Measurements from ENCODE around the gene CCDC148. TPM values are rescaled to one million over a fixed set of nuclear protein-coding genes. Genes with fewer than 3 reads are reported as not detected.

CCDC148 gene
- total and polyA plus RNA-seq, 2 experiments from 2014 or later = 0.64 to 0.86 TPM

DNA sequence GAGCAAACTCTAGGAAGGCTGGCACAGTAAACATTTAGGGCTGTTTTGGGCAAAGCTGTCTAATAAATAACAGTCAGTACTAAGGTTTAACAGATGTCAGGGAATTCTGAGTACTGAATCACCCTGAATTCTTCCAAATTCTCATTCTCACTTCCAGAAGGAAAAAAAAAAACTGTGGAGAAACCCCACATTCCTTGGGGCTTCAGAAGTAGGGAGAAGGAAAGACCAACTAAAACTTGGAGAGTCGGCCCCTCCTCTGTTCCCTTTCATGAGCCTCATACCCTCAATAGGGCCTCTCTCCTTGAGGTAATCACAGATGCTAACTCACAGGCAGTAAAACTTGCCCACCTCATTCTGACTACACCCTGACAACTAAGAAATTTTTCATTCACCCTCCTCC is 62.1 kb downstream of the CCDC148 start:
- in situ Hi-C loops (cut with MboI) = no loop called here
- 62 to 64% methylated on average over 1 of the region's 1 CpG for whole genome bisulfite sequencing, 2 experiments (ENCODE audit: low coverage in 1 of 2, low lambda C conversion rate in 2 of 2, missing lambda C conversion rate in 2 of 2)
- no peaks in the 10 kb centered on the region for H3K36me3 ChIP-seq (ENCODE audit: low read depth)
- H3K4me1 ChIP-seq (ENCODE audit: insufficient read depth) = peaks cover 22% of the 10 kb centered on the region
- H3K27ac ChIP-seq = no peak overlapping the region
- no peak overlapping the region for H3K4me3 ChIP-seq
- no peaks in the 10 kb centered on the region for H3K9me2 ChIP-seq (ENCODE audit: insufficient read depth)
- no peaks in the 10 kb centered on the region for H3K9me3 ChIP-seq (ENCODE audit: low read depth)
- TF ChIP-seq EZH2phosphoT487 (IDR thresholded peaks at IDR 0.05; ENCODE audit: insufficient read depth, low read depth) (no peak), EZH2 (IDR thresholded peaks at IDR 0.05; ENCODE audit: insufficient read depth, poor library complexity, severe bottlenecking) (no peak)
- no peaks in the 10 kb centered on the region for H4K20me1 ChIP-seq (ENCODE audit: insufficient read depth)
- H3K9ac ChIP-seq = no peak overlapping the region
- no peaks in the 10 kb centered on the region for H3K79me2 ChIP-seq (ENCODE audit: insufficient read depth)
- peak overlapping the region; percentile 14 for H3K4me2 ChIP-seq (ENCODE audit: unreplicated experiment)
- H3F3A ChIP-seq (ENCODE audit: insufficient read depth) = no peaks in the 10 kb centered on the region
- H2AFZ ChIP-seq = peak overlapping the region; percentile 19
- peak; percentile 29 for DNase-seq
- no peaks in the 10 kb centered on the region for H3K27me3 ChIP-seq (replicated peaks; ENCODE audit: insufficient read depth)

DNA sequence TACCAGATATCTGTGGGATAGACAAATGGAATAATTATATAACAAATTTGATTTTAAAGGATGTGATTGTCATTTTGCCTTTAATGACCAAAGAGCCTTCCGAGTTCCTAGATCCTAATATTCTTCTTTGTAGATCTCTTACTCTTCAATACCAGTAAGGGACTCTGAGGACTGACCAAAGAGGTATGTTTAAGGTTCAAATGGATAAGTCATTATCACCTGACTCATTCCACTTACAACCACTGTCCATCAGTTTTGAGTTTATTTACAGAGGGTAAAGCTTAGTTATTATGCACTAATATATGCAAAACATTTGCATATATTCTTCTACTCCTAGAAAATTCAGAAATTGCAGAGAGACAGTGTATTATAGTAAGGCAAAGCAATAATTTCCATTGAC is 62.7 kb downstream of the CCDC148 start:
- Histone ChIP-seq H3K4me1 (ENCODE audit: insufficient read depth) (peaks cover 22% of the 10 kb centered on the region), H3K4me3 (no peak overlapping the region), H3K4me2 (ENCODE audit: unreplicated experiment) (no peak overlapping the region), H4K20me1 (ENCODE audit: insufficient read depth) (no peaks in the 10 kb centered on the region), H3K36me3 (ENCODE audit: low read depth) (no peaks in the 10 kb centered on the region), H3K79me2 (ENCODE audit: insufficient read depth) (no peaks in the 10 kb centered on the region), H3K27me3 (replicated peaks; ENCODE audit: insufficient read depth) (no peaks in the 10 kb centered on the region), H2AFZ (no peak overlapping the region), H3K9me2 (ENCODE audit: insufficient read depth) (no peaks in the 10 kb centered on the region), H3F3A (ENCODE audit: insufficient read depth) (no peaks in the 10 kb centered on the region), H3K9me3 (ENCODE audit: low read depth) (no peaks in the 10 kb centered on the region), H3K27ac (no peak overlapping the region), H3K9ac (no peak overlapping the region)
- WGBS, 2 experiments (ENCODE audit: low coverage in 1 of 2, low lambda C conversion rate in 2 of 2, missing lambda C conversion rate in 2 of 2) = 53 to 61% methylated on average over 1 of the region's 1 CpG
- in situ Hi-C loops (cut with MboI) = no loop called here
- TF ChIP-seq EZH2 (IDR thresholded peaks at IDR 0.05; ENCODE audit: insufficient read depth, poor library complexity, severe bottlenecking) (no peak), EZH2phosphoT487 (IDR thresholded peaks at IDR 0.05; ENCODE audit: insufficient read depth, low read depth) (no peak)
- DNase-seq = no peak

DNA sequence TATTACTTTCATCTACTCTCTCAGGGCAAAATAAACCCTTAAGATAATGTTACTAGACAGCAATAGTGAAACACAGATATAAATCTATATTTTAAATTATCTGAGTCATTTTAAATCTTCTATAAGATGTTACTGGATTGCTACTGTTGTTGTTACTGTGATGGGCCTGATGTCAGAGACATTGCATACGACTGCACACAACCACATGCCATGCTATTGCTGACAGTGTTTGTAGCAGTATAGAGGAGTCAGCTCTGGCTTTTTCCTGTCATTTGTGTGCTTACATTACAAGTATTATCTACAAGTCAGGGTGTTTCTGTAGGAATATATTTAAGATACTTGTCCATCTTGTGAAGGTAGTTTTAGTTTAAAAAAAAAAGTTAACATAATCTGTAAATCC is 63.9 kb downstream of the CCDC148 start:
- in situ Hi-C loops (cut with MboI) = no loop called here
- no peaks in the 10 kb centered on the region for H4K20me1 ChIP-seq (ENCODE audit: insufficient read depth)
- no peak overlapping the region for H3K4me3 ChIP-seq
- H3K4me2 ChIP-seq (ENCODE audit: unreplicated experiment) = no peak overlapping the region
- H3K9me3 ChIP-seq (ENCODE audit: low read depth) = no peaks in the 10 kb centered on the region
- peaks cover 22% of the 10 kb centered on the region for H3K4me1 ChIP-seq (ENCODE audit: insufficient read depth)
- 57 to 75% methylated on average over 1 of the region's 1 CpG for WGBS, 2 experiments (ENCODE audit: low coverage in 1 of 2, low lambda C conversion rate in 2 of 2, missing lambda C conversion rate in 2 of 2)
- TF ChIP-seq EZH2phosphoT487 (IDR thresholded peaks at IDR 0.05; ENCODE audit: insufficient read depth, low read depth) (no peak), EZH2 (IDR thresholded peaks at IDR 0.05; ENCODE audit: insufficient read depth, poor library complexity, severe bottlenecking) (no peak)
- H3K27ac ChIP-seq = no peak overlapping the region
- no peaks in the 10 kb centered on the region for H3K79me2 ChIP-seq (ENCODE audit: insufficient read depth)
- DNase-seq = no peak
- H3K9ac ChIP-seq = no peak overlapping the region
- H3K9me2 ChIP-seq (ENCODE audit: insufficient read depth) = no peaks in the 10 kb centered on the region
- no peaks in the 10 kb centered on the region for H3F3A ChIP-seq (ENCODE audit: insufficient read depth)
- no peaks in the 10 kb centered on the region for H3K36me3 ChIP-seq (ENCODE audit: low read depth)
- no peak overlapping the region for H2AFZ ChIP-seq
- no peaks in the 10 kb centered on the region for H3K27me3 ChIP-seq (replicated peaks; ENCODE audit: insufficient read depth)

DNA sequence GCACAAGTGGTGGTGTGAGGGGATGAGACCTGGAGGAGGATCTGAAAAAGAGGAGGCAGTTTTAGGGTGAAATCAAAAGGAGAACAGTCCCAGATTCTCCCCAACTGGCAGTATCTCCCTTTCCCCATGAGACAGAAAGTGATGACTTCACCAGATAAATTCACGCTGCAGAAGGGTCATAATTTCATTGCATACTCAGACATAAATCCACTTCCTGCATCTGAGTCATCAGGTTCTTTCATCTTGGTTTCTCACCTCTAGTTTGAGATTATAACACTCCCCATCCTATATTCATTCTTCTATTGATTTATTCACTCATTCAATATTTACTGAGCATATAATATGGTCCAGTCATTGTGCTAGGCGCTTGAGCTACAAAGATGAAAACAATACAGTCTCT is 64.7 kb downstream of the CCDC148 start:
- H3K4me3 ChIP-seq = no peak overlapping the region

DNA sequence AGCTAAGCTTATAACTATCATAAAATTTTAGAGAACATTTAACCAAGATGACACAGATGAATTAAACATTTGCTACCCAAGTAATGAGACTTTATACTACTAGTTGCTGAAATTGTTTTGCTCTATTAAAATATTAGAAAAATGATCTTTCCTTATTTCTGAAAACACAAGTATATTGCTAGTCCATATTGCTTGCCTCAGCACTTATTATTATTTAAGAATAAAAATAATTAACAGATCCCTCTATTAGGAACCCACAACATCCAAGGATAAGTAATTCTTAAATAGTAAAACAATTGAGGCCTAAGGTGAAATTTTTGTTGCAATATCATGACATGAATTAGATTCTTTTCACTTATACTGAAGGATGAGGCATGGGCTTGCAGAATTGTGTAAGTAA is 65.2 kb downstream of the CCDC148 start:
- Histone ChIP-seq H3K9me3 (ENCODE audit: low read depth) (no peaks in the 10 kb centered on the region), H3K36me3 (ENCODE audit: low read depth) (no peaks in the 10 kb centered on the region), H3K4me3 (no peak overlapping the region), H2AFZ (no peak overlapping the region), H3K27ac (no peak overlapping the region), H4K20me1 (ENCODE audit: insufficient read depth) (no peaks in the 10 kb centered on the region), H3F3A (ENCODE audit: insufficient read depth) (no peaks in the 10 kb centered on the region), H3K9me2 (ENCODE audit: insufficient read depth) (no peaks in the 10 kb centered on the region), H3K4me2 (ENCODE audit: unreplicated experiment) (no peak overlapping the region), H3K4me1 (ENCODE audit: insufficient read depth) (peaks cover 22% of the 10 kb centered on the region), H3K9ac (no peak overlapping the region), H3K79me2 (ENCODE audit: insufficient read depth) (no peaks in the 10 kb centered on the region), H3K27me3 (replicated peaks; ENCODE audit: insufficient read depth) (no peaks in the 10 kb centered on the region)
- in situ Hi-C loops (cut with MboI) = no loop called here
- TF ChIP-seq EZH2 (IDR thresholded peaks at IDR 0.05; ENCODE audit: insufficient read depth, poor library complexity, severe bottlenecking) (no peak), EZH2phosphoT487 (IDR thresholded peaks at IDR 0.05; ENCODE audit: insufficient read depth, low read depth) (no peak)
- DNase-seq = no peak

More for the DNA sequence above, 64.7 kb downstream of the CCDC148 start:
- no peaks in the 10 kb centered on the region for H3K79me2 ChIP-seq (ENCODE audit: insufficient read depth)
- no peaks in the 10 kb centered on the region for H3F3A ChIP-seq (ENCODE audit: insufficient read depth)
- no peak overlapping the region for H3K4me2 ChIP-seq (ENCODE audit: unreplicated experiment)
- H3K4me1 ChIP-seq (ENCODE audit: insufficient read depth) = peaks cover 22% of the 10 kb centered on the region
- in situ Hi-C loops (cut with MboI) = no loop called here
- H4K20me1 ChIP-seq (ENCODE audit: insufficient read depth) = no peaks in the 10 kb centered on the region
- no peak overlapping the region for H3K9ac ChIP-seq
- peak; percentile 19 for DNase-seq
- no peaks in the 10 kb centered on the region for H3K36me3 ChIP-seq (ENCODE audit: low read depth)
- no peak overlapping the region for H3K27ac ChIP-seq
- H3K9me2 ChIP-seq (ENCODE audit: insufficient read depth) = no peaks in the 10 kb centered on the region
- H3K27me3 ChIP-seq (replicated peaks; ENCODE audit: insufficient read depth) = no peaks in the 10 kb centered on the region
- no peaks in the 10 kb centered on the region for H3K9me3 ChIP-seq (ENCODE audit: low read depth)
- H2AFZ ChIP-seq = no peak overlapping the region
- WGBS, 2 experiments (ENCODE audit: low coverage in 1 of 2, low lambda C conversion rate in 2 of 2, missing lambda C conversion rate in 2 of 2) = 57 to 67% methylated on average over 2 of the region's 2 CpGs
- TF ChIP-seq EZH2phosphoT487 (IDR thresholded peaks at IDR 0.05; ENCODE audit: insufficient read depth, low read depth) = no peak

All from GM23248 (cell line).